HG02943 (cell line): ENCODE data around the gene DNAJB4.
"Not testable (repeated sequence)": the region's sequence is repeated elsewhere in the genome, so short reads cannot be mapped to it uniquely, and the experiment has no call there.

Experiments
- ATAC-seq: cut with Tn5 transposase; IDR thresholded peaks from one replicate; pipeline ENCODE4 v1.9.1; 2021; ENCODE audit warnings: mild to moderate bottlenecking, low read depth, moderate library complexity; ENCODE audit not compliant: unreplicated experiment

DNAJB4 gene

GRCh38 chr1:78058670-78059069 is 53.9 kb downstream of the DNAJB4 start:
- ATAC-seq, result no peak

DNA sequence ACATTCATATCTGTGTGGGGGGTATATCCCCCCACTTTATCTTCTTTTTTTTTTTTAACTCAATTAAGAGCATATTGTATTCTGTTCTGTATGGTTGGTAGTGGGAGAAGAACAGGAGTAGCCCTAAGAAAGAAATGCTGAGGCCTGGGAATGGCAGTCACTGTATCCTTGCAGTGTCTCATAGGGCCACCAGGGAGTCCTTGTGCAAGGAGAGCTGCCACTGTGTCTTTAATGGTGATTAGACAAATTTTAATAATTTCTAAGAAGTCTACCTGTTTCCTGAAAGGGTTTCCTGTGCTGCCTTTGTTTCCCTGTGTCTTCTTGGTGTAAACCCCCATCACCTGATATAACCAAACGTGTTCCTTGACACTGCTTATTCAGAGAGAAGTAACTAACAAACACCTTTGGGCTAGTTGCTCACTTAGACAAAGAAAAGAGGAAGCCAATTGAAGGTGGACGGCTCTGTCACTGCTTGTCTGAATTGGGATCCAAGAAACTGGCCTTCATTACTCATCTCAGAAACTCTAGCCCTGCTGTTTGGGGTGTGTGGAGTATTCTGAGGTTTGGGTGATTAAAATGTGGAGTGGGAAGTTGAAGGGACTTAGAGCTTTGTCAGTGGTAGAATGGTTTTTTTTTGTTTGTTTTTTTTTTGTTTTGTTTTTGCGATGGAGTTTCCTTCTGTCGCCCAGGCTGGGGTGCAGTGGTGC is 56.3 kb downstream of the DNAJB4 start:
- no peak for ATAC-seq

- no peak for ATAC-seq
Observed at GRCh38 chr1:78061825-78062523, 57.2 kb downstream of the DNAJB4 start.

DNA sequence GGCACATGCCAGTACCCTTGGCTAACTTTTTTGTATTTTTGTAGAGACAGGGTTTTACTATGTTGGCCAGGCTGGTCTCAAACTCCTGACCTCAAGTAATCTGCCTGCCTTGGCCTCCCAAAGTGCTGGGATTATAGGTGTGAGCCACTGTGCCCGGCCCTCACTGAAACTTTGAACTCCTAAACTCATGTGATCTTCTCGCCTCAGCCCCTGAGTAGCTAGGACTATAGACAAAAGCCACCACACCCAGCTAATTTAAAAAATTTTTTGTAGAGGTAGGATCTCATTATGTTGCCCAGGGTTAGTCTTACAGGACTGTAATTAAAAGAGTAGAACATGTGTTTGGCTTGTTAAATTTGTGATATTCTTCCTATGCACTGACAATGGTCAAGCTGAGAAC is 60.1 kb downstream of the DNAJB4 start:
- ATAC-seq, result not testable (repeated sequence)
